Esophagus muscularis mucosa (tissue), 4 donors: ENCODE measurements around the gene RFPL1. TPM values are rescaled to one million over a fixed set of nuclear protein-coding genes. Genes with fewer than 3 reads are reported as not detected.

Experiments used
- DNase-seq: peaks from one replicate; pipeline ENCODE4 v3.0.0-alpha.2; 2017; ENCODE audit errors: extremely low spot score
- H3K27ac ChIP-seq, 4 donors: fragments of 200-600 bp; sonication (generic); replicated peaks in 1 of 4; 1 replicate in 3 of 4; 2 replicates in 1 of 4; pipeline ENCODE4 v1.5.1; 2016 to 2019; ENCODE audit warnings: mild to moderate bottlenecking in 1 of 4
- H3K27me3 ChIP-seq, 4 donors: fragments of 200-600 bp; sonication (generic); one replicate each; pipeline versions ENCODE4 v1.5.1 to v1.6.0; 2016 to 2019
- H3K36me3 ChIP-seq, 4 donors: fragments of 200-600 bp; sonication (generic); one replicate each; pipeline ENCODE4 v1.5.1; 2016 to 2019
- H3K4me1 ChIP-seq, 4 donors: fragments of 200-600 bp; sonication (generic); one replicate each; pipeline ENCODE4 v1.5.1; 2016 to 2019
- H3K4me3 ChIP-seq, 4 donors: fragments of 200-600 bp; sonication (generic); 1 replicate in 2 of 4; 2 replicates in 2 of 4; pipeline ENCODE4 v1.5.1; 2016 to 2019; ENCODE audit warnings: mild to moderate bottlenecking in 4 of 4, moderate library complexity in 1 of 4
- H3K9me3 ChIP-seq, 4 donors: fragments of 200-600 bp; sonication (generic); 1 replicate in 3 of 4; 2 replicates in 1 of 4; pipeline ENCODE4 v1.5.1; 2016 to 2019
- EP300 ChIP-seq: sonication (generic); formaldehyde crosslinking; IDR thresholded peaks from one replicate; pipeline ENCODE4 v1.6.1; 2017; ENCODE audit warnings: antibody characterized with exemption
- POLR2A ChIP-seq: fragments of 450-650 bp; IDR thresholded peaks from one replicate; pipeline ENCODE4 v1.6.1; 2017; ENCODE audit warnings: antibody characterized with exemption, moderate library complexity, mild to moderate bottlenecking, low read depth
- POLR2AphosphoS5 ChIP-seq, 2 donors: sonication (generic); formaldehyde crosslinking; IDR thresholded peaks; one replicate each; pipeline ENCODE4 v1.6.1; 2017; ENCODE audit warnings: antibody characterized with exemption in 2 of 2
- WGBS: methylation state at CpG from one replicate; pipeline ENCODE4 v1.1.5; 2018; 5-methylcytosine and 5-hydroxymethylcytosine counted together
- intact Hi-C: fragments of 100-400 bp; cut with DNase I; formaldehyde crosslinking; loops from one replicate; pipeline ENCODE4 v1.15.1; 2023
- total RNA-seq, 4 donors: library from RNA; depleted of rRNA; stranded (reverse); fragments of >200 nt; gene quantifications; one replicate each; pipeline versions ENCODE4 v1.1.0 to v1.2.1, GENCODE V29; 2016
- TF ChIP-seq, protein P1 (sequence below), 3 experiments: fragments of 200-600 bp in 2 of 3; fragments of 450-650 bp in 1 of 3; sonication (generic) in 2 of 3; IDR thresholded peaks; one replicate each; pipeline ENCODE4 v1.5.1; 2017 to 2019; ENCODE audit warnings: antibody characterized with exemption in 3 of 3, mild to moderate bottlenecking in 2 of 3, moderate library complexity in 1 of 3

The RFPL1 gene
- total RNA-seq, 4 donors from 2014 or later, result not detected

- Histone ChIP-seq H3K36me3 (no peaks in the 10 kb centered on the region), H3K4me1 (peaks cover 0 to 11% (median 5%) of the 10 kb centered on the region in 4 donors), H3K4me3 (no peak overlapping the region), H3K27ac (no peak overlapping the region), H3K27me3 (no peaks in the 10 kb centered on the region), H3K9me3 (no peaks in the 10 kb centered on the region)
- DNase-seq, result no peak
- TF ChIP-seq, protein P1, sequence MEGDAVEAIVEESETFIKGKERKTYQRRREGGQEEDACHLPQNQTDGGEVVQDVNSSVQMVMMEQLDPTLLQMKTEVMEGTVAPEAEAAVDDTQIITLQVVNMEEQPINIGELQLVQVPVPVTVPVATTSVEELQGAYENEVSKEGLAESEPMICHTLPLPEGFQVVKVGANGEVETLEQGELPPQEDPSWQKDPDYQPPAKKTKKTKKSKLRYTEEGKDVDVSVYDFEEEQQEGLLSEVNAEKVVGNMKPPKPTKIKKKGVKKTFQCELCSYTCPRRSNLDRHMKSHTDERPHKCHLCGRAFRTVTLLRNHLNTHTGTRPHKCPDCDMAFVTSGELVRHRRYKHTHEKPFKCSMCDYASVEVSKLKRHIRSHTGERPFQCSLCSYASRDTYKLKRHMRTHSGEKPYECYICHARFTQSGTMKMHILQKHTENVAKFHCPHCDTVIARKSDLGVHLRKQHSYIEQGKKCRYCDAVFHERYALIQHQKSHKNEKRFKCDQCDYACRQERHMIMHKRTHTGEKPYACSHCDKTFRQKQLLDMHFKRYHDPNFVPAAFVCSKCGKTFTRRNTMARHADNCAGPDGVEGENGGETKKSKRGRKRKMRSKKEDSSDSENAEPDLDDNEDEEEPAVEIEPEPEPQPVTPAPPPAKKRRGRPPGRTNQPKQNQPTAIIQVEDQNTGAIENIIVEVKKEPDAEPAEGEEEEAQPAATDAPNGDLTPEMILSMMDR (IDR thresholded peaks at IDR 0.05), result no peak
- TF ChIP-seq EP300 (no peak), POLR2AphosphoS5 (IDR thresholded peaks at IDR 0.05) (no peak), POLR2A (no peak)
- intact Hi-C loops, result no loop called here
- WGBS, result 82% methylated on average over 4 of the region's 9 CpGs
Measured at GRCh38 chr22:29456211-29456671, 17.9 kb downstream of the RFPL1 start.

DNA sequence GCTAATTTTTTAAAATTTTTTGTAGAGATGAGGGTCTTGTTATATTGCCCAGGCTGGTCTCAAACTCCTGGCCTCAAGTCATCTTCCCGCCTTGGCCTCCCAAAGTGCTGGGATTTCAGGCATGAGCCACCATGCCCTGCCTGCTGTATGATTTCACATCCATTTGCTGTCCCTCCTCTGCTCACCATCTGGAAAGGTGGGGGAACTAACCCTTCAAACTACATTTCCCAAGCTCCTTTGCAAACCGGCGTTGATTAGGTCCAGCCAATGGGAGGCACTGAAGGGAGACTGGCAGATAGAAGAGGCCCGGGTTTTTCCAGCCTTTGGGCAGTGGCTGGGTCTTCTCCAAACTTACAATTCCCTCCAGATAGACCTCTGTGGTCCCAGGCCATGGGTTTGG is 19.3 kb downstream of the RFPL1 start:
- DNase-seq, result no peak
- 39% methylated on average over 4 of the region's 4 CpGs for WGBS

DNA sequence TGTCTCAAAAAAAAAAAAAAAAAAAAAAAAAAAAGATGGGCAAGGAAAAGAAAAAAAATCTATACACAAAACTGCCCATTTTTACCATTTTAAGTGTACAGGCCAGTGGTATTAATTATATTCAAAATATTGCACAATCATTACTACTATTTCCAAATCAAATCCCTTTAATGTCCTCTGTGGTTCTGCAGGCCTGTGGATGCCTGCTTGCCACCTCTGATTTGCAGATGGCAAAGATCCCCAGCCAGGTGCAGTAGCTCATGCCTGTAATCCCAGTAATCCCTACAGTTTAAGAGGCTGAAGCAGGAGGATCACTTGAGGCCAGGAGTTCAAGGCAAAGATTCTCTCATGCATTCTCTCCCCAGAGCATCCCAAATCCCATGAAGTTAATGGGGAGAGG is 20.2 kb downstream of the RFPL1 start:
- no peak overlapping the region for H3K4me3 ChIP-seq
- TF ChIP-seq POLR2AphosphoS5 (IDR thresholded peaks at IDR 0.05) (no peak), EP300 (no peak), POLR2A (no peak)
- TF ChIP-seq, protein P1 (IDR thresholded peaks at IDR 0.05), result no peak
- peaks cover 0 to 11% (median 5%) of the 10 kb centered on the region in 4 donors for H3K4me1 ChIP-seq
- no peaks in the 10 kb centered on the region for H3K9me3 ChIP-seq
- no peaks in the 10 kb centered on the region for H3K36me3 ChIP-seq
- no peak overlapping the region for H3K27ac ChIP-seq
- no peak for DNase-seq
- intact Hi-C loops, result no loop called here
- H3K27me3 ChIP-seq, result no peaks in the 10 kb centered on the region

More for the DNA sequence above, 19.3 kb downstream of the RFPL1 start:
- no peaks in the 10 kb centered on the region for H3K9me3 ChIP-seq
- TF ChIP-seq POLR2AphosphoS5 (IDR thresholded peaks at IDR 0.05) (no peak), POLR2A (no peak), EP300 (no peak)
- TF ChIP-seq, protein P1 (IDR thresholded peaks at IDR 0.05), result no peak
- intact Hi-C loops, result no loop called here
- peaks cover 0 to 11% (median 5%) of the 10 kb centered on the region in 4 donors for H3K4me1 ChIP-seq
- no peaks in the 10 kb centered on the region for H3K27me3 ChIP-seq
- H3K4me3 ChIP-seq, result no peak overlapping the region
- no peak overlapping the region for H3K27ac ChIP-seq
- no peaks in the 10 kb centered on the region for H3K36me3 ChIP-seq

DNA sequence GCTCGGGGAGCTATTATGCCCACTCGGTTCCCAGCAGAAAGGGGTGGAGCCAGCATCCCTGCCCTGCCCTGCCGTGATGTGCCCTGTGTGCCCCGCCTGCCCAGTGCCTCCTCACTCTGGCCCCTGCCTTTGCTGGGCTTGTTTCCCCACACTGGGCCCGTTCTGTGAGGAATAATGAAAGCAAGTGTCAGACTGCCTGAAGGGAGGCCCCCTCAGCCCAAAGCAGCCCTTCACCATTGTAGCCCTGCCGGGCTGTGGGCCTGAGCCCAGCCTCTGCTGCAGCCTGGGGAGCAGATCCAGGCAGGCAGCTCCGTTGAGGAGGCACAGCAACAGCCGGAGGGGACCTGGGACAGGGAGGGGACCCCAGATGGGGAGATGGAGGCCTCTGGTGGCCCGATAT is 21.4 kb downstream of the RFPL1 start:
- Histone ChIP-seq H3K27ac (no peak overlapping the region), H3K4me1 (peaks cover 0 to 8% (median 4%) of the 10 kb centered on the region in 4 donors), H3K27me3 (no peaks in the 10 kb centered on the region), H3K36me3 (no peaks in the 10 kb centered on the region), H3K9me3 (no peaks in the 10 kb centered on the region), H3K4me3 (no peak overlapping the region)
- no peak for DNase-seq
- intact Hi-C loops, result no loop called here
- WGBS, result 82% methylated on average over 4 of the region's 9 CpGs
- TF ChIP-seq, protein P1 (IDR thresholded peaks at IDR 0.05), result no peak
- no peak for TF ChIP-seq POLR2A
- no peak for TF ChIP-seq POLR2AphosphoS5 (IDR thresholded peaks at IDR 0.05)
- no peak for TF ChIP-seq EP300

DNA sequence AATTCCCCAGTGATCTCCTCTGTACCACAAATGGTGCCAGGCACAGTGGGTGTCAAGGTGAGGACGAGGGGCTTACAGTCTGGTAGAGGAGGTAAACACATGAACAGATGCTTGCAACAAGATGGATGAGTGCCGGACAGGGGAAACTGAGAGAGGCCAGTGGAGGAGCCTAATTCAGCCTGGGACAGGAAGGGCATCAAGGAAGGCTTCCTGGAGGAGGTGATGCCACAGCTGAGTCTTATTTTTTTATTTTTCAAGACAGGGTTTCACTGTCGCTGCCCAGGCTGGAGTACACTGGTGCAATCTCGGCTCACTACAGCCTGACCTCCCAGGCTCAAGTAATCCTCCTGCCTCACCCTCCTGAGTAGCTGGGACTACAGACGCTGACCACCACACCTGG is 22.9 kb downstream of the RFPL1 start:
- Histone ChIP-seq H3K27me3 (no peaks in the 10 kb centered on the region), H3K36me3 (no peaks in the 10 kb centered on the region), H3K27ac (no peak overlapping the region), H3K4me3 (no peak overlapping the region), H3K9me3 (no peaks in the 10 kb centered on the region), H3K4me1 (peaks cover 0 to 5% (median 2%) of the 10 kb centered on the region in 4 donors)
- 92% methylated on average over 5 of the region's 5 CpGs for WGBS
- no peak for DNase-seq
- TF ChIP-seq EP300 (no peak), POLR2AphosphoS5 (IDR thresholded peaks at IDR 0.05) (no peak), POLR2A (no peak)
- TF ChIP-seq, protein P1 (IDR thresholded peaks at IDR 0.05), result no peak
- intact Hi-C loops, result no loop called here
